Ishikawa (cell line): ENCODE measurements around the gene TP53BP2.

Experiments
- CEBPB ChIP-seq: IDR thresholded peaks from 2 replicates; pipeline ENCODE4 v1.6.1; 2012
- CREB1 ChIP-seq: IDR thresholded peaks from 2 replicates; pipeline ENCODE4 v1.6.1; 2012; ENCODE audit warnings: low read depth
- EGR1 ChIP-seq: IDR thresholded peaks from 2 replicates; pipeline ENCODE4 v1.6.1; 2012
- EP300 ChIP-seq: IDR thresholded peaks from 2 replicates; pipeline ENCODE4 v1.6.1; 2012; ENCODE audit warnings: borderline replicate concordance
- FOXM1 ChIP-seq: IDR thresholded peaks from 2 replicates; pipeline ENCODE4 v1.6.1; 2012; ENCODE audit warnings: low read depth, borderline replicate concordance
- NFIC ChIP-seq: IDR thresholded peaks from 2 replicates; pipeline ENCODE4 v1.6.1; 2012
- RAD21 ChIP-seq: IDR thresholded peaks from 2 replicates; pipeline ENCODE4 v1.6.1; 2012; ENCODE audit warnings: low read depth
- TAF1 ChIP-seq: IDR thresholded peaks from 2 replicates; pipeline ENCODE4 v1.6.1; 2012; ENCODE audit warnings: low read depth, mild to moderate bottlenecking
- TCF12 ChIP-seq: IDR thresholded peaks from 2 replicates; pipeline ENCODE4 v1.6.1; 2012; ENCODE audit warnings: low read depth
- TEAD4 ChIP-seq: IDR thresholded peaks from 2 replicates; pipeline ENCODE4 v1.6.1; 2012
- YY1 ChIP-seq: IDR thresholded peaks from 2 replicates; pipeline ENCODE4 v1.6.1; 2012; ENCODE audit warnings: low read depth
- ZBTB7A ChIP-seq: IDR thresholded peaks from 2 replicates; pipeline ENCODE4 v1.6.1; 2012; ENCODE audit warnings: low read depth
- TF ChIP-seq, protein P1 (sequence below): IDR thresholded peaks from 2 replicates; pipeline ENCODE4 v1.6.1; 2012; ENCODE audit warnings: low read depth, mild to moderate bottlenecking
- TF ChIP-seq, protein P2 (sequence below): IDR thresholded peaks from 2 replicates; pipeline ENCODE4 v1.6.1; 2012
- TF ChIP-seq, protein P3 (sequence below): IDR thresholded peaks from 2 replicates; pipeline ENCODE4 v1.6.1; 2012

Gene TP53BP2

DNA sequence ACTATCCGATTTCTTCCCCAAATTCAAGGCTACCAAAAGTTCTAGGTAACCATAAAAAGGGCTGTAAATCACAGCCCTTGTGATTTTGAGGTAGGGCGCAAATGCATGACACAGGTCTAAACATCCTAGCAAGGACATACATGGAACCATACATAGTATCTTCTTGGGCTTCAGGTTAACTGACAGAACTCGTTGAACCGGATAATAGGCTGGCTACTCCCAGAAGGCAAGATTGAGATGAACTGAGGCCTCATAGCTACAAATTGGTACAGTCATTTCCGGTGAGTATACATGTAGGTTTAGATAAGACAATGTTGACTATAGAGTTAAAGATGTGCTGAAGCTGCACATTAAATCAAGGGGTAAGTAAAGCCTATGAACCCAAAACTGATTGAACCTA, 27.3 kb upstream of the TP53BP2 start:
- TF ChIP-seq, protein P1, sequence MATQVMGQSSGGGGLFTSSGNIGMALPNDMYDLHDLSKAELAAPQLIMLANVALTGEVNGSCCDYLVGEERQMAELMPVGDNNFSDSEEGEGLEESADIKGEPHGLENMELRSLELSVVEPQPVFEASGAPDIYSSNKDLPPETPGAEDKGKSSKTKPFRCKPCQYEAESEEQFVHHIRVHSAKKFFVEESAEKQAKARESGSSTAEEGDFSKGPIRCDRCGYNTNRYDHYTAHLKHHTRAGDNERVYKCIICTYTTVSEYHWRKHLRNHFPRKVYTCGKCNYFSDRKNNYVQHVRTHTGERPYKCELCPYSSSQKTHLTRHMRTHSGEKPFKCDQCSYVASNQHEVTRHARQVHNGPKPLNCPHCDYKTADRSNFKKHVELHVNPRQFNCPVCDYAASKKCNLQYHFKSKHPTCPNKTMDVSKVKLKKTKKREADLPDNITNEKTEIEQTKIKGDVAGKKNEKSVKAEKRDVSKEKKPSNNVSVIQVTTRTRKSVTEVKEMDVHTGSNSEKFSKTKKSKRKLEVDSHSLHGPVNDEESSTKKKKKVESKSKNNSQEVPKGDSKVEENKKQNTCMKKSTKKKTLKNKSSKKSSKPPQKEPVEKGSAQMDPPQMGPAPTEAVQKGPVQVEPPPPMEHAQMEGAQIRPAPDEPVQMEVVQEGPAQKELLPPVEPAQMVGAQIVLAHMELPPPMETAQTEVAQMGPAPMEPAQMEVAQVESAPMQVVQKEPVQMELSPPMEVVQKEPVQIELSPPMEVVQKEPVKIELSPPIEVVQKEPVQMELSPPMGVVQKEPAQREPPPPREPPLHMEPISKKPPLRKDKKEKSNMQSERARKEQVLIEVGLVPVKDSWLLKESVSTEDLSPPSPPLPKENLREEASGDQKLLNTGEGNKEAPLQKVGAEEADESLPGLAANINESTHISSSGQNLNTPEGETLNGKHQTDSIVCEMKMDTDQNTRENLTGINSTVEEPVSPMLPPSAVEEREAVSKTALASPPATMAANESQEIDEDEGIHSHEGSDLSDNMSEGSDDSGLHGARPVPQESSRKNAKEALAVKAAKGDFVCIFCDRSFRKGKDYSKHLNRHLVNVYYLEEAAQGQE: no peak
- TF ChIP-seq TAF1: no peak
- TF ChIP-seq CEBPB: no peak
- TF ChIP-seq, protein P2, sequence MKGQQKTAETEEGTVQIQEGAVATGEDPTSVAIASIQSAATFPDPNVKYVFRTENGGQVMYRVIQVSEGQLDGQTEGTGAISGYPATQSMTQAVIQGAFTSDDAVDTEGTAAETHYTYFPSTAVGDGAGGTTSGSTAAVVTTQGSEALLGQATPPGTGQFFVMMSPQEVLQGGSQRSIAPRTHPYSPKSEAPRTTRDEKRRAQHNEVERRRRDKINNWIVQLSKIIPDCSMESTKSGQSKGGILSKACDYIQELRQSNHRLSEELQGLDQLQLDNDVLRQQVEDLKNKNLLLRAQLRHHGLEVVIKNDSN: no peak
- no peak for TF ChIP-seq ZBTB7A
- no peak for TF ChIP-seq TEAD4
- no peak for TF ChIP-seq NFIC
- TF ChIP-seq TCF12: no peak
- no peak for TF ChIP-seq RAD21

DNA sequence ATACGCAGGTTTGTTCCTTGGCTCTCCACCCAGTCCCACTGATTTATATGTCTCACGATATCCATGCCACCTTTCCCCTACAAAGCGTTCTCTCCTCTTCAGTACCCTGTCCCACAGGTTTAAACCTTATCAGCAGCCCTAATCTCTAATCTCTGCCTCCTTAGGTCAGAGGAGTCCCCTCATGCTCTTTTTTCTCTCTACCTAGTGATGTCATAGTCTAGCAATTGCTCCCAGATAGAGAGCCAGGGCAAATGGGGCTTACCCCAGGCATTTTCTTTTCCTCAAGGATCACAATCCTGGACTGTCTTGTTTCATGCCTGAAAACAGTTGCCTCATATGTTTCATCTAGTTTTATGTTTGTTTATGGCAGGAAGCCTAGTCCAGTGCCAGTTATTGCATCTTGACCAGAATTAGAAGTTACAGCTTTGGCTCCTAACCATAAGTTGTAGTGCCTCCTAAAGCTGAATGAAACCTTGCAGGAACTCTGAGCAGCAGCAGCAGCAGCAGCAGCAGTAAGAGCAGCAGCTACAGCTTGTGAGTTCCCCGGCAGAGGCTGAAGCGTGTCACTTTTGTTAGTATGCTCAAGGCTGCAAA, 26.7 kb upstream of the TP53BP2 start:
- TF ChIP-seq, protein P1: no peak
- TF ChIP-seq EGR1 (no peak), NFIC (no peak), TEAD4 (no peak), TCF12 (no peak), CEBPB (no peak), YY1 (no peak), ZBTB7A (no peak), FOXM1 (no peak), RAD21 (no peak), CREB1 (no peak), TAF1 (no peak), EP300 (no peak)
- TF ChIP-seq, protein P2: no peak
- TF ChIP-seq, protein P3, sequence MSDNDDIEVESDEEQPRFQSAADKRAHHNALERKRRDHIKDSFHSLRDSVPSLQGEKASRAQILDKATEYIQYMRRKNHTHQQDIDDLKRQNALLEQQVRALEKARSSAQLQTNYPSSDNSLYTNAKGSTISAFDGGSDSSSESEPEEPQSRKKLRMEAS: no peak

DNA sequence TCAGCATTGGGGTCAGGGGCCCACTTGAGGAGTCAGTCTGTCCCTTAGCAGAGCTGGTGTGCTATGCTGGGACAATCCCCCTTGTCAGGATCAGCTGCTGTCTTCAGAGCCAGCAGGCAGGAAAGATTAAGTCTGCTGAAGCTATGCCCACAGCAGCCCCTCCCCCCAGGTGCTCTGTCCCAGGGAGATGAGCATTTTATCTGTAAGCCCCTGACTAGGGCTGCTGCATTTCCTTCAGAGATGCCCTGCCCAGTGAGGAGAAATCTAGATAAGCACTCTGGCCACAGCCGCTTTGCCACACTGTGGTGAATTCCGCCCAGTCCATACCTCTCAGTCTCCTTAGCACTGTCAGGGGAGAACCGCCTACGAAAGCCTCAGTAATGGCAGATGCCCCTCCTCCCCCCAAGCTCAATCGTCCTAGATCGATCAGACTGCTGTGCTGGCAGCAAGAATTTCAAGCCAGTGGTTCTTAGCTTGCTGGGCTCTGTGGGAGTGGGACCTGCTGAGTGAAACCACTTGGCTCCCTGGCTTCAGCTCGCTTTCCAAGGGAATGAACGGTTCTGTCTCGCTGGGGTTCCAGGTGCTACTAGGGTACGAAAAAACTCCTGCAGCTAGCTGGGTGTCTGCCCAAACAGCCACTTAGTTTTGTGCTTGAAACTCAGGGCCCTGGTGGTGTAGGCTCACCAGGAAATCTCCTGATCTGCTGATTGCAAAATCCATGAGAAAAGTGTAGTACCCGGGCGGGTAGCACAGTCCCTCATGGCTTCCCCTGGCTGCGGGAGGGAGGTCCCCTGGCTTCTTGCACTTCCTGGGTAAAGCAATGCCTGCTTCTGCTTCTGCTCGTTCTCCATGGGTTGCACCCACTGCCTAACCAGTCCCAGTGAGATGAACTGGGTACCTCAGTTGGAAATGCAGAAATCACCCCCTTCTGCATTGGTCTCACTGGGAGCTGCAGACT, 25.1 kb upstream of the TP53BP2 start:
- no peak for TF ChIP-seq CREB1
- TF ChIP-seq TCF12: no peak
- no peak for TF ChIP-seq TAF1
- no peak for TF ChIP-seq TEAD4
- TF ChIP-seq YY1: no peak
- TF ChIP-seq ZBTB7A: no peak
- TF ChIP-seq, protein P2: no peak
- TF ChIP-seq EP300: no peak
- TF ChIP-seq, protein P3: no peak
- TF ChIP-seq, protein P1: no peak
- no peak for TF ChIP-seq NFIC
- TF ChIP-seq RAD21: no peak
- no peak for TF ChIP-seq CEBPB
- TF ChIP-seq EGR1: no peak
- TF ChIP-seq FOXM1: no peak

DNA sequence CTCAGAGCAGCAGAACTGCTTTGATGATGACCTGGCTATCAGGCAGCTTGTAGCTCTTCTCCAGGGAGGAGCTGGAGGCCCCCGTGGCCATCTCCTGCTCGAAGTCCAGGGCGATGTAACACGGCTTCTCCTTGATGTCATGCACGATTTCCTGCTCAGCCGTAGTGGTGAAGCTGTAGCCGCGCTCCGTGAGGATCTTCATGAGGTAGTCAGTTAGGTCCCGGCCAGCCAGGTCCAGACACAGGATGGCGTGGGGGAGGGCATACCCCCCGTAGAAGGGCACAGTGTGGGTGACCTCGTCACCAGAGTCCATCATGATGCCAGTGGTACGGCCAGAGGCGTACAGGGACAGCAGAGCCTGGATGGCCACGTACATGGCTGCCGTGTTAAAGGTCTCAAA, 18.3 kb upstream of the TP53BP2 start:
- TF ChIP-seq TEAD4: no peak
- TF ChIP-seq FOXM1: no peak
- no peak for TF ChIP-seq EP300
- TF ChIP-seq EGR1: no peak
- TF ChIP-seq, protein P1: no peak
- no peak for TF ChIP-seq YY1
- no peak for TF ChIP-seq RAD21
- no peak for TF ChIP-seq NFIC
- TF ChIP-seq, protein P2: no peak
- no peak for TF ChIP-seq TCF12
- TF ChIP-seq ZBTB7A: no peak
- TF ChIP-seq CEBPB: no peak
- TF ChIP-seq CREB1: no peak
- no peak for TF ChIP-seq TAF1
- TF ChIP-seq, protein P3: no peak
